ENCODE measurements around the gene CD8B.

GRCh38 chr2:86778957-86779356, 82.7 kb downstream of the CD8B start:
- TF ChIP-seq POLR2AphosphoS5 (IDR thresholded peaks at IDR 0.05) (no peak), POLR2A (IDR thresholded peaks at IDR 0.05) (no peak), EP300 (IDR thresholded peaks at IDR 0.05; ENCODE audit: low read depth) (no peak)
- TF ChIP-seq, protein P1, sequence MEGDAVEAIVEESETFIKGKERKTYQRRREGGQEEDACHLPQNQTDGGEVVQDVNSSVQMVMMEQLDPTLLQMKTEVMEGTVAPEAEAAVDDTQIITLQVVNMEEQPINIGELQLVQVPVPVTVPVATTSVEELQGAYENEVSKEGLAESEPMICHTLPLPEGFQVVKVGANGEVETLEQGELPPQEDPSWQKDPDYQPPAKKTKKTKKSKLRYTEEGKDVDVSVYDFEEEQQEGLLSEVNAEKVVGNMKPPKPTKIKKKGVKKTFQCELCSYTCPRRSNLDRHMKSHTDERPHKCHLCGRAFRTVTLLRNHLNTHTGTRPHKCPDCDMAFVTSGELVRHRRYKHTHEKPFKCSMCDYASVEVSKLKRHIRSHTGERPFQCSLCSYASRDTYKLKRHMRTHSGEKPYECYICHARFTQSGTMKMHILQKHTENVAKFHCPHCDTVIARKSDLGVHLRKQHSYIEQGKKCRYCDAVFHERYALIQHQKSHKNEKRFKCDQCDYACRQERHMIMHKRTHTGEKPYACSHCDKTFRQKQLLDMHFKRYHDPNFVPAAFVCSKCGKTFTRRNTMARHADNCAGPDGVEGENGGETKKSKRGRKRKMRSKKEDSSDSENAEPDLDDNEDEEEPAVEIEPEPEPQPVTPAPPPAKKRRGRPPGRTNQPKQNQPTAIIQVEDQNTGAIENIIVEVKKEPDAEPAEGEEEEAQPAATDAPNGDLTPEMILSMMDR (IDR thresholded peaks at IDR 0.05): no peak

Measured in transverse colon (tissue), 4 donors.